Smooth muscle cell of the brain vasculature (primary cell): ENCODE measurements around the gene EXOC3L1.

Experiments
- DNase-seq: peaks from one replicate; pipeline ENCODE4 v3.0.0-alpha.2; 2012; ENCODE audit warnings: low read depth, low spot score

The EXOC3L1 gene, protein sequence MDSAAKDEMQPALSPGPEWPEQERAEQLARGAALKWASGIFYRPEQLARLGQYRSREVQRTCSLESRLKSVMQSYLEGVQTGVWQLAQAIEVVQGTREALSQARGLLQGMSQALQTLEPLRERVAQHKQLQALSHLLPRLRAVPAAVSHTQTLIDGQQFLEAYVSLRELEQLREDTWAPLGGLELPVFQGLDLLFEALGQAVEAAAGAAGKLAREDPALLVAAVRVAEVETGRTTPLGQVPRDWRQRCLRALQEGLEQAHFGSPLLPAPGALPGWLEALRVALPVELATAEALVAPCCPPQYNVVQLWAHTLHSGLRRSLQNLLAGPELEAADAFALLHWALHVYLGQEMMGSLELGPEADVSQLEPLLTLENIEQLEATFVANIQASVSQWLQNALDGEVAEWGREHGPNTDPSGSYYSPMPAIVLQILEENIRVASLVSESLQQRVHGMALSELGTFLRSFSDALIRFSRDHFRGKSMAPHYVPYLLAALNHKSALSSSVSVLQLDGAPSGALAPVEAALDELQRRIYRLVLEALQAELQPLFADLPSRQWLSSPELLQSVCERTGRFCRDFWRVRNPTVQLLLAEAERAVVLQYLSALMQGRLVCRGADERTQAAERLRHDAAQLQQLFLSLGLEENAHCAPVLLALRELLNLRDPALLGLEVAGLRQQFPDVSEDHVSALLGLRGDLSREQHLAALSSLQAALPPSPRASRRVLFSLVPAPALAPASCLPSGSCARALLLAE

DNA sequence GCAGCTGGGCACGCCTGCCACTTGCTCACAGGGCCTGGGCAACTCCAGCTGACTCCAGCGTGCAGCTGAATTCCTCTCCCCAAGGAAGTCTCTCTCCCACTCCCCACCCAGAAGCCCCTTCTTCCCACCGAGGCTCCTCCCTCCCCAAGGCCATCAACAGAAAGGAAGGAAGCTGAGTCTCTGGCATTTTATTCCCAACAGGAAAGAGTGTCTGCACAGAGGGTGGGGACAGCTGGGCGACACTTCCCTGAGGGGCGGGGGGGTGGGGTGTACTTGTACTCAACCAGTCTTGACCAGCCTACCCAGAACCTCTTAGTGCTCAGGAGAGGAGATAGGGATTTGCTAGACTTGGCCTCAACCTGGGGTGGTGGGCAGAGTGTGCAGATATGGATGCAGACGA lies at the start of gene EXOC3L1:
EXOC3L1 (minus strand) TSS at position 96 of the 400 bp plus-strand sequence. CDS start 460 bp downstream, outside the sequence.
- no peak for DNase-seq

DNA sequence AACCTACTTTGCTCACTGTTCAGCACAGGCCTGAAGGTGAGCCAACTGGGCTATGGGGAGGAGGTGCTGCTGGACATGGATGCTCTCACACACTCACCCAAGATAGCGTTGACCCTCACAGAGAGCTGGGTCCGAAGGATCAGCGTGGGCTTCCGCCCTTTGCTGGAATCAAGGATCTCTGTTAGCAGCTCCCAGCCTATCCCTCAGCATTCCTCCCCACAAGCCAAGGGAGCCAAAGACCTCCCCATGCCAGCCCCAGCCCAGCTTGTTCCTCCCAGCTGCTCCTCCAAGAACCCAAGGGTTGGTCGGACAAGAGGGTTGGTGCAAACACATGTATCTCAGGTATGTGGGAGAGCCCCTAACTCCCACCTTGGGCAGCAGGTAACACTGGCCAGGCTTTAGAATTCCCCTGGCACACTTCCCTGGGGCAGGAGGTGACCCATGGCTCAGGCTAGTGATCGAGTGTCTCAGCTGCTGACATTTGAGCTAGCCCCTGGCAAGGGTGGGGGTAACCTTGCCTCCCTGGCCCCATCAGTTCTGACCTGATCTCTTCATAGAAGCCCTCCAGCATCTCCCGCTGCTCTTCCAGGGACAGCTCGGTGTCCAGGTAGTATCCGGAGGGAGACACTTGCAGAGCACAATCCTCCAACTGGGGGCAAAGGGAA lies 49.0 kb upstream of the EXOC3L1 start:
- DNase-seq, result no peak

DNA sequence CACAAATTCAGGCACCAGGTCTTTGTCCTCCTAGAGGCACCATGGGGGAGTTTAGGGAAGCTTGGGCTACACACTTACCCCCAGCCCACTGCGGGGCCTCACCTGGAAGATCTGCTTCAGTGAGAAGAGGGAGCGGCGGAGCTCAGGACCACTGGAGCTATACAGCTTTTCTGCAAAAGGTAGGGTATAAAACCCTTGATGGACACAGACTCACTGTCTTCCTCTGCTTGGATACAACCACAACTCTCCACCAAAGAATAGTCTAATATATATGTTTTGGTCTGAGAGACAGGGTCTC lies 48.3 kb upstream of the EXOC3L1 start:
- no peak for DNase-seq

DNA sequence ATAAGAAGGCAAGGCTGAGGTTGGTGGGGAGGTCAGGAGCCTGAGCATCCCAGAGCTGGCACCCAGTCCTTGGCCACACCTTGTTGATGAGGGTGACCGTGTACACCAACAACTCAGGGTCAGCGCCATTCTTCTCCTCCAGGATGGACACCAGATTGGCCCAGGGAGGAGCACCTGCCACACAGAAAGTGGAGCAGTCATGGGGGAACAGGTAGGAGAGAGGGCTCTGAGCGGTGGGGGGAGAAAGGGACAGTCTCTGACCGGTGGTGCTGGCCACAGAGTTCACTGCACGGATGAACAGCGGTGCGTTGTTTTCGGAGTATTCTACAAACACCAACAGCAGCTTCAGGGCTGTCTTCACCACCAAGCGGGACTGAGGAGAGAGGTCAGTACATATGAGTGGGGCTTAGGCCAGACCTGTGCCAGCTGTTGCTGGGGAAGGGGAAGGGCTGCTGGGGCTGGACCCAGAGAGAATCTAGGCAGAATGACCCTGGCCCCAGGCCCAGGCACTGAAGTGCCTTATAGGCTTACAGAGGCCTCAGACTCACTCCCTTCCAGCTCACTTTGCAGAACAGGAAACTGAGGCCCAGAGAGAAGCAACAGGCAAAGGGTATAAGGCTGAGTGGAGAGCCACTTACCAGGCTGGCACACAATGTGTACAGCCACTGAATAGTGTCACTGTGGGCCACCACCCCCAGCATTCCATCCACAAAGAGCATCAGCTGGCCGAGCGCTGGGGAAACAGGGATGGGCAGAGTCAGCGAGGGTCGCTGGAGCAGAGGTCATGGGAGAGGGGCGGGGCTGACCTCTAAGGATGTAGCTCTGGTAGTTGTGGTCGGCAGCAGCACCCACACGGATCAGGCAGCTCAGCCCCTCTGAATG lies 47.7 kb upstream of the EXOC3L1 start:
- DNase-seq, result no peak

DNA sequence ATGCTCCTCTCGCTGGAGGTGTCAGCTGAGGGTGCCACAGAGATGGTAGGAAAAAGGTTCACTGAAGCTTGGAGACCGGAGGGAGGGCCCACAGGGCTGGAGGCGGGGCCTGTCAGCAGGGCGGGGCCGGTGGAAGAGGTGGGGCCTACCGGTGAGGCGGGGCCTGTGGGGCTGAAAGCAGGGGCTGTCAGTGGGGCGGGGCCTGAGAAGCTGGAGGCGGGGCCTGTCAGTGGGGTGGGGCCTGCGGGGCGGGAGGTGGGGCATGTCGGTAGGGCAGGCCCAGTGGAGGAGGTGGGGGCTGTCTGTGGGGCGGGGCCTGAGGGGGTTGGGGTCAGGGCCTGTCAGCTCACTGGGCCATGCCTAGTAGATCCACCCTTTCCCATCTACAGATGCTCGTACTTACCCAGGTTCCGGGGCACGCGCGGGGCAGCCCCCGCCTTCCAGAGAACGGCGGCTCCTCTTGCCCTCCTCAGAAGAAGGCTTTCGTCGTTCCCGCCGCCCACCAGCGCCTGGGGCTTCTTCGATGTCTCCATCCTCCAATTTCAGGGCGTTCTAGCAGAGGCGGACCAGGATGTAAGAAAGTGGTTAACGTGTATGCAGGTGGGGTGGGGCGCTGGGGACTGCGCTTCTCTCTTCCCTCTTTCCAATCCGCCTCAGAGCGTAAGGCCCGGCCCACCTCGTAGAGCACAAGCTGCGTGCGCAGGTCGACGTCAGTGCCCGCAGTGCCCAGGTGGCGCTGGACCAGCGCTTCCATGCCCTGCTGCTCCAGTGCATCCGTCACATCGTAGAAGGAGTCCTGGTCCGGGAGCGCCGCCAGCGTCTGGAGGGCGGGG lies 46.8 kb upstream of the EXOC3L1 start:
- no peak for DNase-seq

DNA sequence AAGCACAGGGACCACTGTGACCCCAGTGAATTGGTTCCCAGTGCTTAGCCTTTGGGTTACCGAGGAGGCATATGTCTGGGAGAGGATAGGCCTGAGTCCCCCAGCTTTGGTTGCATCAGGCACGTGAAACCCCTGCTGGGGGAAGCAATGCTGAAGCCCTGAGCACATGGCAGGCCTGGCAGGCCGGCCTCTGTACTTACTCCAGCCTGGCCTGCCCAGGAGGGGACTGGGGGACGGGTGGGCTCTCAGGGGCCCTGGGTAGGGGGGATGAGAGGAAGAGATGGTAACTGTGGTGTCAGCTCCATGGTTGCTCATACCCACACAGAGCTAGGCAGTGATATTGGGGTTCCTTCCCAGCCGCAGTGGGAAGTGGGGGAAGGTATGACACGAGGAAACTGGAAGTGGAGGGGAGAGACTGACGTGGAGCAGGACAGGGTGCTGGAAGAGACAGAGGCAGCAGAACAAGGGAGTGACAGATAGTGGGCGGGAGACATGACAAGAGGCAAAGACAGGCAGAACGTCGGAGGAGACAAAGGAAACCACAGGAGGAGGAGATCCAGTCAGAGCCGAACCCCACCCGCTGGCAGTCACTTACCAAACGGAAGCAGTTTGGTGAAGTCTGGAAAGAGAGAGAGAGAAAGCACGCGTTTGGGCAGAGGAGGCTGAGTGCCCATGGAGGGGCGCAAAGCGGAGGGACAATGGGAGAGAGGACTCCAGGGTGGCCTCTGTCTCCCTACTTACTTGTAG lies 46.1 kb upstream of the EXOC3L1 start:
- no peak for DNase-seq

DNA sequence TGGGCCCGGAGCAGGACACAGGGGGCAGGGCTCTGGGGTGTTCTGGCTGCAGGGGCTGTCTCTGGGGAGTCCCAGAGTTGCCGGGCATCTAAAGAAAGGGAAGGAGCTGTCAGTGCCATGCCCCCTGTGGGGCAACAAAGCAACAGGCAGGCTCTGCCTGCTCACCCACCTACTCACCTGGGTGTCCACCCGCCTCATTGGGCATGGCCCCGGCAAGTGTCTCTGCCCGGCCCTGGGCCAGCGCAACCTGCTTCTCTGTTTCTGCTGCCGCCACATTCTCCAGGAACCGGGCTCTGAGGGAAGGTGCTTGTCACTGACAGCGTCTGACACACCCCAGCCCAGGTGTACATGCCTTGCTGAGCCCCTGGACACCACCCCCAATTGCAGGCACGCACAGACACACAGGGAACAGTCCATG lies 44.3 kb upstream of the EXOC3L1 start:
- DNase-seq, result no peak

DNA sequence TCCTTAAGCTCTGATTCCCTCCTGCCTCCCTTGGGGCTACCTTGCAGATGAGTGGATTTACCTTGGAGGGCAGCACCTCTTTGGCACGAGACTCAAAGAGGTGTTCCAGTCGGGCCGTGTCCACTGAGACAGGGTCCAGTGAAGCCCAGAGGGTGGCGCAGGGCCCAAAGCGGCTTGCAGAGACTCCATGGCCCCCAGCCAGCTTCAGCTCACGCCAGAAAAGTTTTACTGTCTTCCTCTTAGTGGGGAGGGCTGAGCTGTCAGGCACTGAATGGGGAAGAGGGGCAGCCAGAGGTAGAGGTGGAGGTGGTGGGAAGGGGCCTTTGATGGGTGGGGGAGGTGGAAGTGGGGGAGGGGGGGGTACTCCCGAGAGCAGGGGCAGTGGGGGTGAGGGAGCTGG lies 43.7 kb upstream of the EXOC3L1 start:
- DNase-seq, result no peak

DNA sequence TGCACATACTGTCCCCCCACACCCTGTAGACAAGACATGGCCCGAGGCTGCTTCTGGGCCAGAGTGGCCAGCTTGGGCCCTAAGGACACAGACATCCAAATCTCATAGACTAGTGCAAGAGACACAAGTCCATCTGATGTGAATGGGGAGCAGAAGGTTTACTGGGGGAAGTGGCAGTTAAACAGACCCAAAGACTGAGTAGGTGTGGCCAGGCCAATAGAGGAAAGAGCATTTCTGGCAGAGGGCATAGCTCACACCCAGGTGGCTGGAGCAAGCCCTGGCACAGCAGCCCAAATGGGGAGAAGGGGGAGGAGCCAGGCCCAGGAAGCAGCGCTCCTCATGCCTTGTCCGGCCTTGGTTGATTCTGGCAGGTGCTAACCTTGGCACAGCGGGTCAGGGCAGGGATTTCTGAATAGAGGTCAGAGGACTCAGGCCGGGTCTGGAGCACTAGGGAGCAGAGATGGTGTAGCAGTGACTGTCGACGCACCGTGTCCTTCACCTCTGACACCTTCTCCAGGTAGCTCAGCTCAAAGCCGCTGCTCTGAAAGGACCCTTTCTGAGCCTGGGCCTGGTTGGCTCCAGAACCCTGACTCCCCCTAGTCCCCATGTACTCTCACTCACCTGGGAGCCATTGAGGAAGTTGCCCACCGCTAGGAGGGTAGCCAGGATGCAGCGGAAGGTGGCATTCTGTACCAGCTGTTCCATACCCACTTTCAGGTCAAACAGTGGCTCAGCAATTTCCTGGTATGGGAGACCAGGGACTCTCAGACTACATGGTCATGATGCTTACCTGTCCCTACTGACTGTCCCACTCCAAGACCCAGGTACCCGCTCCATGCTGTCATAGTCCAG lies 41.1 kb upstream of the EXOC3L1 start:
- no peak for DNase-seq

DNA sequence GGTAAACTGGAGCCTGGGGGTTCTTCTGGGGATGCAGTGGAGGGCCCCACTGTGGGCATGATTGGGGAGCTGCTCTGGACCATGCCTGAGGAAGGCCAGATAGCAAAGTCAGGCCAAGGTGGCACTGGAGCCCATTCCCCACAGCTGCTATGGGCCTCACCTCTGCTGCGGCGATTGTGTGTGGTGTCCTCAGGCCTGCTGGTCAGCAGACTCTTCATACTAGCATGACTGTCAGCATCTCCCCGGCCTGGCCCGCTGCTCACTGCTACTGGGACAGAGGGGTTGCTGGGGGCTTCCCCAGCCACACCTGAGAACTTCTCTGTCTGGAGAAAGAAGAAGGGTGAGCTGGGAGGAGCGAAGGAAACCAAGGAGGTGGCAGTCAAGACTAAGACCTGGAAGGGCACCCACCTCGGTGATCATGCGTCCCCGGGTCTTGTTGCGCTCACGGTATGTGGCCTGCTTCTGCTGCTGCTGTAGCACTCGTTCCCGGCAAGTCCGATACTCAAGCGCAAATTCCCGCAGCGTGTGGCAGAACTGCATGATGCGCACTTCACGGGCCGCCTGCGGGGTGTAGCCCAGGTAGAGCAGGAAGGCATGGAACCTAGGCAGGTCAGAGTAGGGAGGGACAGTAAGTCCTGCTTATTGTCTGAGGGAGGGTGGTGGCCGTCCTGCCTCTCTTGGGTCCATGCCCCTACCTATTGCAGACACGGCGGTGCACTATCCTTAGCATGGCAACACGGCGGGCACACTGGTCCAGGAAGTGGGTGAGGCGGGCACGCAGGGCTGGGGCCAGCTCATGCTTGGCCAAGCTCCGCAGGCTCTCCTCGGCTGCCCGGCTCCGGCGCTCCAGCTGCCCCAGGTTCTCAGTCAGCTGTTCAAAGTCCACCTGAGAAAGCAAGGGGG lies 40.2 kb upstream of the EXOC3L1 start:
- no peak for DNase-seq

DNA sequence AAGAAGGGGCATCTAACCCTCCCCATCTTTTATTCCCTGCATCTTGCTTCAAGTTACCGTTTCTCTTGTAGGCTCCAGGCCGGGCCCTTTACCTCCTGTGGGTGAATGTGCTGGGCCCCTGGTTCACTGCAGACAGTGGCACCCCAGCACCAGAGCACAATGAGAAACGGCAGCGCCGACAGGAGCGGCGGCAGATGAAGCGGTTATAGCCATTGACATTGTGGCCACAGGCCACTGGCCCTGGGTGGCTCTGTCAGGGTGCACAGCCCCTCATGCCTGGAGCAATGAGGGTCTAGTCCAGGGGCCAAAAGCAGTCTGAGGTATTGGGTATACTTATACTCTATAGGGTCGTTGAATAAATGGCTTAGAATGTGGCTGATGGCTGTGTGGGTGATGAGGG lies 39.0 kb upstream of the EXOC3L1 start:
- DNase-seq, result no peak

DNA sequence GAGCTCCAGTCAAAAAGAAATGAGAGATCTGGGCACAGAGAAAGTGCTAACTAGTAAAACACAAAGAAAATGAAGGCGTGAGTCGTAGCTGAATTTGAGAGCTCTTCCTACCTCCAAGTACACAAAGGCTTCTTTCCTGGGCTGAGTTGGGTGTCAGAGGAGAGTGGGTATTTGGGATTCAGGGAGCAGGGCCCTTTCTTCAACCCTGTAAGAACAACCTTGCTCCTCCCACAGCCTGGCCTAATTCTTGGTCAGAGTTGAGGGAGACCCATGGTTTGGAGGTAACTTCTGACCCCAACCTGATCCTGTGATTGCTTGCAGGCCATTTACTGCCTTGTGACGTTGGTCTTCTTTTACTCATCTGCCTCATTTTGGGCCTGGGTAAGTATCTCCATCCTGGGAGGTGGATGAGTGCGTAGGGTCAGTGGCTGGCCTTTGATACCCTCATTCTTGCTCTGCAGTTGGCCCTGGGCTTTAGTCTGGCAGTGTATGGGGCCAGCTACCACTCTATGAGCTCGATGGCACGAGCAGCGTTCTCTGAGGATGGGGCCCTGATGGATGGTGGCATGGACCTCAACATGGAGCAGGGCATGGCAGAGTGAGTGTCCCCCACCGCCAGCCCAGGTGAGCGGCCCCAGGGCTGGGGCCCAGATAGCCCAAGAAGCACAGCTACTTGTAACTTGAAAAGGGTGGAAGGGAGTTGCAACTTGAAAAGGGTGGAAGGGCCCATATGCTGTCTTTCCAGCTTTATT lies 38.3 kb upstream of the EXOC3L1 start:
- DNase-seq, result no peak

DNA sequence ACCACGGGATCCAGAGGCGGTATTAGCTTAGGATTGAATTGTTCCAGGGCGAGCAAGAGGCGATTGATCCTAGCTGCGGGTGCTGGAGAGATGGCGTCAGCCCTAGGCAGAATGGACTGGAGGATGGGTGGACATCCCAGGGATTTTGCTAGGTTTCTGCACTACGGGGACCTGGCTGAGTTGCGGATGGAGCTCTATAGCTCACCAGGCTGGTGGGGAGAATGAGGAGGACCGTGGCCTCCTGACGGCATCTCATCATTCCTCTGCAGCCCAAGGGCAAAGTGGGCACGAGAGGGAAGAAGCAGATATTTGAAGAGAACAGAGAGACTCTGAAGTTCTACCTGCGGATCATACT lies 37.6 kb upstream of the EXOC3L1 start:
- no peak for DNase-seq

DNA sequence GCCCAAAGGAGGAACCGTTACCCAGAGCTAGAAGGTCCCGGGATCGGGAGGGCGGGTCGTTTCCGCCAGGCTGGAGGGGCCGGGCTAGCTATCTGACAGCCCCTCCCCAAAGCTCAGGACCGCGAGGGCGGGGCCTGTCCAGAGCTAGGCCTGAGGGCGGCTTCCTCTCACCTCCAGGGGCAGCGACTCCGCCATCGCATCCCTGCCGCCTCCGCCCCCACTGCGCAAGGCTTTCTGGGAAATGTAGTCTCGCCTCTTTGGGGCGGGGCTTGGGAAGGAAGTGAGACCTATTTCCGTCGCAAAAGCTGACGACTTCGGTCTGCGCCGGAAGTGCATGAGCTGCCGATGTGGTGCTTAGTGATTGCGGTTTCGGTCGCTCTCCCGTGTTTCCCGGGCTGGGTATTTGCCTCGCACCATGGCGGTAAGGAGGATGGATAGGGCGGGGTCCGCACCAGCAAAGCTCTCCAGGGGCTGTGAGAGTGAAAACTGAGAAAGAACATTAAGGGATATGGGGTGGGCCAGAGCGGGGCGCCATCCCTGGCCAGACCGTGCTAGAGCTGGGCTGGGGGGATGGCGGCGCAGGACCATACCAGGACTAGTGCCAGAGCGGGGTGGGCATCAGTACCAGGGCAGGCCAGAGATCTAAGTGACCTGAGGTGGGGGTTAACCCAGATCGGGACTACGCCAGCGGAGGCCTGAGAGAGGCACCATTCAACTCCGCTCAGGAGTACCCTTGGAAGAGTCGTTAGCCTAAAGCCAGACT lies 37.0 kb upstream of the EXOC3L1 start, which contains the start of gene TMEM208:
TMEM208 (plus strand) TSS at position 327 of the 763 bp plus-strand sequence; CDS start at position 416, 89 bp downstream.
- DNase-seq, result peak; percentile 98

DNA sequence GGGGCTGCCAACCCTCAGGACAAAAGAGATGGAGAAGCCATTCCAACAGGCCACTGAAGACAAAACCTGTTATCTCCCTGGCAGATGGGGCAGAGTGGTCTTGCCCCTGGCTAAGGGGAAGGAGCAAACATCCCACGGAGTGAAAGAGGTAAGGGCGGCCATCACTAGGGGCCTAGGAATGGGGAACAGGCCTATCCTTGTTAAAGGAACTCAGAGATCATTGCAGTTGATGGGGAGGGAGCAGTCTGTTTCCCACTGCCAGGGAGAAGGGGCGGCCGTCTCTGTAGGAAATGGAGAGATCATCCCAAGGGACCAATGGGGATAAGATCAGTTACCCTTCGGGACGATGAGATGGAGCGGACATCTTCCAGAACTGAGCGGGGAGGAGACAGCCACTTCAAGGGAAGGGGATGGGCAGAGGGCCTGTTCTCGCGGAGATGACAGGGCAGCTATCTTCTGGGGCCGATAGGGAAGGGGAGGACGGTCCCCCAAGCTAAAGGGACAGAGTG lies 36.4 kb upstream of the EXOC3L1 start:
- no peak for DNase-seq

DNA sequence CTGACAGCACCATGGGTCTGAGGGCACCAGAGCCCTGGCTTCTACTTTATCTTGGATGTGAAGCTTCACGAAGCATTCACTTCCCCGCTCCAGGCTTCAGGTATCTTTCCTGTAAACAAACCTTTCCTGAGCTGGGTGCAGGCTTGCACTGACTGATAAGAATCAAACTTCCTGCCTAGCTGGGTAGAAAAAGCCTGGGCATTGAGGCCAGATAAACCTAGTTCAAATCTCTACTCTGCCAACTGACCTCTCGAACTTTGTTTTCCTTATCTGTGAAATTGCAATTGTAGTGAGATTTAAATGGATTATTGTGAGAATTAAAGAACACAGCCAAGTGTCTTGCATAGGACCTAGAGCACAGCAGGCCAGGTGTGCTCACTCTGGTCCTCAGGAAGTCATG lies 34.1 kb upstream of the EXOC3L1 start:
- no peak for DNase-seq
